HT1080 (cell line): ENCODE data around the gene EHHADH. TPM values are rescaled to one million over a fixed set of nuclear protein-coding genes. Genes with fewer than 3 reads are reported as not detected.
"Not testable (repeated sequence)": the region's sequence is repeated elsewhere in the genome, so short reads cannot be mapped to it uniquely, and the experiment has no call there.

Experiments
- DNase-seq: peaks from one replicate; pipeline ENCODE4 v3.0.0-alpha.2; 2015; ENCODE audit warnings: low read depth
- polyA plus RNA-seq, 2 experiments: library from polyadenylated mRNA; depleted of rRNA; stranded (reverse); fragments of >200 nt; gene quantifications; 2 replicates each; pipeline ENCODE4 v1.2.3, GENCODE V29; 2015
- total RNA-seq: library from RNA; depleted of rRNA; stranded (reverse); fragments of >200 nt; shearing (Covaris generic); gene quantifications from 2 replicates; pipeline ENCODE4 v1.2.3, GENCODE V29; 2014; rRNA removed

The EHHADH gene
- total RNA-seq, result 2.2 and 6.8 TPM in 2 replicates
- 2.1 and 2.8 TPM in 2 replicates for polyA plus RNA-seq (2015; cell fraction: cytosol; rRNA removed)
- polyA plus RNA-seq (2015; cell fraction: nucleus; rRNA removed), result 3.5 and 4.2 TPM in 2 replicates

DNA sequence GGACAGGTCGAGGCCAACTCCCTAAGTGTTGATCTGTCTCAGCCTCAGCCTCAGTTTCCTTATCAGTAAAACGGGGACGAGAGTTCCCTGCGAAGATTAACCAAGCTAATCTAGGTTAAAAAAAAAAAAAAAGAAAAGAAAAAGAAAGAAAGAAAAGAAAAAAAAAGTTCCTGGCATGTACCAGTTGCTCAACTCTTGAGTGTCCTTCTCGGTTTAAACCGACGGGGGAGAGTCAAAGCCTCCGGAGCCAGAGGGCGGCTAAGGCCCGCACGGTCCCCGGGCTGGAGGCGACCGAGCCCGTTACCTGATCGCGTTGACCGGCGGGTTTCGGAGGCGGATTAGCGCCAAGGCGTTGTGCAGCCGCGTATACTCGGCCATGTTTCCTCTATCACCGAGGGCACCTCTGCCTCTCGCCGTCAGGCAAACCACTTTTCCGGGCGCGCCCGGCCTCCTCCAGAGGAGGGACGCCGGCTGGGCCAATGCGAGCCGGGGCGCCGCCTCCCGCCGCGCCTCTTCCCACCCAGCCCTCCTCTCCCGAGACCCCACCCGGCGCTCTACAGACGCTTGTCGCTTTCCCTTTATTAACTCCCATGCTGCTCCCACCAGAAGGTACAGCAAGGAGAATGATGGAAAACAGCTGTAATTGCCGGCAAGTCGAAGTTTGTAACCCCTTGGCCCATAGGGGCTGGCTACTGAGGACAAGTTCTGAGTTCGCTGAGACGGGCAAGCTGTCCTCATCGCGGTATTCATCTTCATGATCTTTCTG, at the start of gene EHHADH:
EHHADH (minus strand) TSS at position 405 of the 766 bp plus-strand sequence; CDS start at position 378, 27 bp downstream.
- DNase-seq, result peak; percentile 84

- not testable (repeated sequence) for DNase-seq
These were observed 46.1 kb upstream of the EHHADH start for GRCh38 chr3:185299918-185300426.

DNA sequence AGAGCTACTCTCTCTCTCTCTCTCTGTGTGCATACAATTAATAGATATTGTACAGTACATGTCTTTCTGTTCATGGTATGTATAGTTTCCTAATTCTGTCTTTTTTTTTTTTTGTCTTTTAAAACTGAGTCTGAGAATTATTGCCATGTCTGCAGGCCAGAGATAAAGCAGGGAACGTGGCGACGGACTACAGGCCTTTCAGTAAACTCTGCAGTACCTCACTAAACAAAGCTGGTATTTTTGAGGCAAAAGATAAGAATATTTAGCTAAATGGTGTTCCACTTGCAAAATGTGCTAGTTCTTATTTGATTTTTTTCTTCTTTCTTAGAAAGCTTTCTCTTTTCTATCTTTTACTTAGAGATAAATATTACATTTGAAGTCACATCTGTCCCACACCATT, 44.0 kb upstream of the EHHADH start:
- DNase-seq, result no peak

DNA sequence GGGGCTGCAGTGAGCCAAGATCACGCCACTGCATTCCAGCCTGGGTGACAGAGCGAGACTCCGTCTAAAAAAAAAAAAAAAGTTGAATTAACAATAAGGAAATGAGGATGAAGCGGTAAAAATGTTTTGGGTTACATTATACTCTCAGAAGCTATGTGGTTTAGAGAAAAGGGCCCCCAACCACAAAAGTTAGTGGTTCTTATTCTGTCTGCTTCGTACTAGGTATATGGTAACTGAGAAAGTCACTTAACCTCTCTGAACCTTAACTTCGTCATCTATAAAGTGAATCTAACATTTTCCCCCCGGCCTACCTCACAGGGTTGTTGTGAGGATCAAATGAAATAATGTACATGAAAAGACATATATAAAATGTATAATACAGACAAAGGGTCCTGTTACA, 38.4 kb upstream of the EHHADH start:
- DNase-seq, result no peak

DNA sequence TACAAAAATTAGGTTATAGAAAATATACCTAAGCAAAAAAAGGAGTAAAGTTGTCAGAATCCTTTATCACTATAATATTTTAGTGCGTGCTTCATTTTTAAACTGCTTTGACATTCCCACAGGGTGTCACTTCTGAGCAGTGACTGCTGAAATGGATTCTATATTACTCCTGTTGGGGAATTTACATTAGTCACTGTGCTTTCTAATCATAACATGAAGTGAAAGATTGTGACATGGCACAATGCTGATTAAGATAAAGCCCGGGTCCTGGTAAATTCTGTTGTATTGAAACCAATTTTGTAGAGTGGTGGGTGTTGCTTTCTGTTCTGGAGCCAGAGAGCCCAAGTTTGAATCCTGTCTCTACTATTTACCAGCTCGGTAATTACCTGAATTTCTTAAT, 36.4 kb upstream of the EHHADH start:
- no peak for DNase-seq

DNA sequence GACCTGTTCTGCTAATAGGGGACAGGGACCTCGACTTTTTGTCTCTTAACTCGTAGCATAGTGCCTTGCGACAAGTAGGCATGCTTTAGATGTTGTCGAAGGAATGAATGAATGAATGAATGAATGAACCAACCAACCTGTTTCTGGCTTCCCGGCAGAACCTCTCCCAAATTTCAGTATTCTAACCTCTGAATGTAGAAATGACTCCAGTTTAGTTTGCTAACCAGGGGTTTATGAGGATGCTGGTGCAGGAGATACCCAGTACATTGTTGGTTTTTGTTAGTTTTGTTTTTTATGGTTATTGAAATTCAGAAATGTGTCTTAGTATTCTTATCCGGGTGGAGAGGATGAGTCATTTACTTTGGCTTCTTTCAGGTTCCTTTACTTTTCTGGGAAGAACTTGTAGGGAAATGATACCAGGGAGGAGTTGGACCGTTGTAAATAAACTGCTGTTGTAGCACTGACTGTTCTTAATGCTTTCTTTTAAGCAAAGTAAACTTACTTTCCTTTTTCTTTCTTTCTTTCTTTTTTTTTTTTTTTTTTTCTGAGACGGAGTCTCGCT, 29.6 kb upstream of the EHHADH start:
- DNase-seq, result peak; percentile 34

- peak; percentile 93 for DNase-seq
These were observed 29.0 kb upstream of the EHHADH start for GRCh38 chr3:185282696-185283373.

DNA sequence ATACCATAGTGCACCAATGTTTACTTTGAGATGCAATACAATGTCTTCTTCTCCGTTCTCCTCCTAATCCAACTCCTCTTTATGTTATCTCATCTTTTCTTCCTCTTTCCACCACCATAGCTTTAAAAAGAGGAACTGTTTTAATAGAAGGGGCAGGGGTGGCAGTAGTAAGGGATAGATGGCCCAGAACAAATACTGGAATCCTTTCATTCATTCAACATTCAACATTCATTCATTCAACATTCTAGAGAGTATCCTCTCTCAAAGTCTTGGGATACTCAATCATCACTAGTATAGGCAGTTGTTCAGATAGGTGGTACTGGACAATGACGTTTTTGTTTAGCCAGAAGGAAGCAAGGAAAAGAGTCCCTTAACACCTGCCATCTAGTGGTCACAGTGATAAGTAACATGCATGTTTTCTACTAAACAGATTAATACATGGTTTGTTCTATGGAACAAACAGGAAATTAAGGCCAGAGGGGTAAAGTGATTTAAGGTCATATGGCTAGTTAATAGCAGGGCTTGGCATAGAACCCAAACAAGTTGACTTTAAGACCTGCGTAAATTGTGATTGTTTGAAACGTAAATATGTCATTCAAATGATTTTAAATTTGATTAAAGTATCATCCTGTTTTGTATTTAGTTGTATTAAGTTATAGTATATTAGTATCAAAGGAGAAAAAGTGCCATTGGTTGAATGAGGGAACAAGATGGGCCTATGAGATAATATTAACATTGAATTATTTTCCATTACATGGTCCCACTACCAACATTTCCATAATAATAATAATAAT, 26.9 kb upstream of the EHHADH start:
- peak; percentile 66 for DNase-seq

DNA sequence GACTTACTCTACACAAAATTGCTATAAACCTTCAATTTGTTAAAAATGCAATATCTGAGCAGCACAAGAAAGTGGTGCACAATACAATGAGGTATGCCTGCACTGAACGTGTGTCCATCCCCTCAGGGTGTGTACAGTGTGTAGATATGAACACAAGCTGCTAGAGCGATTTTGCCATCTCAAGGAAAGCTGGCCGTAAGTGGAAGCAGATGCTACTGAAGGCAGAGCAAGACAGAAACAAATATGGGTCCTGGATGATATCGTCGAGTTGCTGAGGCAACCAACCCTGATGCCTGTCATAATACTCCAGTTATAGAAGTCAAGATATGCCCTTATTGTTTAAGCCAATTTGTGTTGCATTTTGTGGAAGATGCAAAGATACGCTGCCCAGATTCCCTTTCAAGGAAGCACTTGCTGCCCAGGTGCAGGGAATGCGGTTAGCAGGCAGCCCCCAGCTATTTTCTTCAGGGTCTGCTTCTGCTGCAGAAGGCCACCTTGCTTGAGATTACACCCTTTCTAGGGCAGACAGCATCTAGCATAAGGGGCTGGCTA, 25.8 kb upstream of the EHHADH start:
- DNase-seq, result no peak

DNA sequence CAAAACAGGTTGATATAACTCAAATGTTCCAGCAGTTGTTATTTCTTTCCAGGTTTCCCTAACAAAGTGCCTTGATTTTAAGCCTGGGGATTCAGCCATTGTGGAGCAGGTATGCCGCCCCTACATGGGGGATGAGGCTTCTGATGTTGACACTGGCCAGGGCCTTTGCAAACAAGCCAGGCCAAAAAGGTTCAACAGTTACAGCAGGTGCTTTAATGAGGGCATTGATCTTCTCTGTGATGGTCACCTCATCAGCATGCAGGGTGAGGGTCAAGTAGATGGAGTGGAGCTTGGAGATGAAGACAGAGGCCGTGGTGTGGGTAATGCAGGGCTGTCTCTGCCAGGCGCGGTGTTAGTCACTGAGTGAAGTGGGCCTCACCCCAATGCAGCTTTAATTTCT, 22.6 kb upstream of the EHHADH start:
- DNase-seq, result no peak

- no peak for DNase-seq
These were observed 18.2 kb upstream of the EHHADH start for GRCh38 chr3:185272033-185272432.

DNA sequence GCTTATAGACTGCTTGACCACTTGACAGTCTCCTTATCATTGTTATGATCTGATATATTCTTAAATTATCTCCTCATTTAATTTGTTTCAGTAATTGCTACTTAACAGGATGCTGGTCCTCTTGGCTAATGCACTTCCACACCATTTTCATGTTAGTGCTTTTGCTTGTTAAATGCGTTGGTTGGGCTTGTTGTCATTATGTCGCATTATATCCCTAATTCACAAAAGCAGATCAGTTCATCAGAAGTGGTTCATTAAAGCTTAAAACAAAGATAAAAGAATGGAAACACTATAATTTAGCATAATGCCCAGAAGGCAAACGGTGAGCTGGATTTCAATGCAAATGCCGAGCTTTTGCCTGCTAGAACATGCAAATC, 17.1 kb upstream of the EHHADH start:
- no peak for DNase-seq

DNA sequence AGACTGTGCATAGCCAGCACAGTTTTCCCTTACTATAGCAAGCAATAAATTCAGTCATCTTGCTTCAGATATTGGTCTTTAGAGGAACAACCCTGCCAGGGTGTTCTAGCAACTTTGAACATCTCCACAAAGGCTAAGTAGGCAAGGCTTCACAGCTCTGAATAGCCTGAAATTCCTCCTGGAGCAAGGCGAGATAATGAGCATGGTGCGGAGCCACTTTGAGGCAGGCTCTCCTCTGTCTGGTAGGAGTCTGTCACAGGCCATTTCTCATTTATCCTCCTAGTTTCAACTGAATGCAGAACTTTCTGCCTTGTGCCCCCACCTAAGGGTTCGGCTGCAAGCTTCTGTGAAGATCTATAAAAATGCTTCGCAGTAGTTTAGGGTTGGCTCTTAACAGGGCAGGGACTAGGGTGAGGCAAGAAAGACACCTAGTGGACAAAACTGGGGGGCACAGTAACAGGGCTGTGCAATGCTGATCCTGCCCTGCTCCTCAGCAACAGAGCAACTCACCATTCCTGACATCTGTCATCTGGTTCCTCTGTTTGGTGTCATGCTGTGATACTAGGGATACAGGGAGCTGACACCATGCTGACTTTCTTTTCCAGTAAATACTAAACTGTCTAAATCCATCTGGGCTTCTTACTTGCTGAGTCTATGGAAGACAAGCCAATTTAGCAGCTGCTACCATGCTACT, 16.6 kb upstream of the EHHADH start:
- peak; percentile 58 for DNase-seq

DNA sequence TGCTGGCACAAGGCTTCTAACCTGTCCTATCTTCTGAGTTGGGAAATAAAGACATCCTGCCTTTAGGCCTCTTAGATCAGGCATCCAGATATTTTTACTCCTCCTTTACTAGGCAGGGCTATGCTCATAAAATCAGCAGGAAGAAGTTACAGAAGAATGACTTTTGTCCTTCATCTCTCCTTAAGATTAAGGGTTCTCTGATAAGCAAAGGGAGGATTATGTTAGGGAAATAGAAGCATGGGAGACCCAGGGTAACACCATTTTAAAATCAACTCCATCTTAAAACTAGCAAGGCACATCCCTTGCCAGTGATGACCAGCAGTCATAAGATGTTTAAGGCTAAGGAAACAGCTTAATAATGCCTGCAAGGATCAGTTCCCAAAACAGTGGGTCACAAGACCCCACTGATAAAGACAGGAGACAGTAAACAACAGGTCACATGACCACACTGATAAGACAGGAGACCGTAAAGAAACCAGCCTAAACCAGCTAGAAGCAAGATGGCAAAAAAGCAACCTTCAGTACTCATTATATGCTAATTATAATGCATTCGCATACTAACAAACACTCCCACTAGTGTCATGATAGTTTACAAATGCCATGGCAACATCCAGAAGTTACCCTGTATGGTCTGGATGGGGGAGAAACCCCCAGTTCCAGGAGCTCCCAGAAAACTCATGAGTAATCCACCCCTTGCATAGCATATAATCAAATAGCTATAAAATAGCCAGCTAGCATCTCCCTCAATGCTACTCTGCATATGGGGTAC, 14.5 kb upstream of the EHHADH start:
- DNase-seq, result no peak

DNA sequence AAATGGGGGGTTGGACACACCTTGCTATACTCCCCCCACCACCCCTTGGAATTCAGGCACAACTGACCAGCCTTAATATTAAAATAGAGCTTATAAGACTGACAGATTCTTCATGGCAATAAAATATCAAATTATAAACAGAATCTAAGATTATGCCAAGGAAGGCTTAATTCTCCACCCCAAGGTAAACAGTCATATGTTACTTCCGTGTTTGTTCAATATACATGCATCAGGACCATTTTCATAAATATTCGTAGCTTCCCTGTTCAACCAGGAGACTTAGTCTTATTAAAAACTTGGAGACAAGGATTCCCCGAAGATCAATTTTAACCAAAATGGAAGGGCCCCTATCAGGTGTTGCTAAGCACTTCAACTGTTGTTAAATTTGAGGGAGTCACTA, 13.3 kb upstream of the EHHADH start:
- DNase-seq, result no peak

DNA sequence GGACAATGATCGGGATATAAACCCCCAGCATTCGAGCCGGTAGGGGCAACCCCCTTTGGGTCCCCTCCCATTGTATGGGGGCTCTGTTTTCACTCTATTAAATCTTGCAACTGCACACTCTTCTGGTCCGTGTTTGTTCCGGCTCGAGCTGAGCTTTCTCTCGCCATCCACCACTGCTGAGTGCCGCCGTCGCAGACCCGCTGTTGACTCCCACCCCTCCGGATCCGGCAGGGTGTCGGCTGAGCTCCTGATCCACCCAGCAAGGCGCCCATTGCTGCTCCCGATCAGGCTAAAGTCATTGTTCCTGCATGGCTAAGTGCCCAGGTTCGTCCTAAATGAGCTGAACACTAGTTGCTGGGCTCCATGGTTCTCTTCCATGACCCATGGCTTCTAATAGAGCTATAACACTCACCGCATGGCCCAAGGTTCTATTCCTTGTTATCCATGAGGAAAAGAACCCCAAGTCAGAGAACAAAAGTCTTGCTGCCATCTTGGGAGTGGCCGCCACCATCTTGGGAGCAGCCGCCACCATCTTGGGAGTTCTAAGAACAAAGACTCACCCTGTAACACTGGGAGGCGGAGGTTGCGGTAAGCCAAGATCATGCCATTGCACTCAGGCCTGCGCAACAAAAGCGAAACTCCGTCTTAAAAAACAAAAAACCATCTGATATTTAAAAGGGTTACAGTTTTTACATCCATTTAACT, 11.2 kb upstream of the EHHADH start:
- DNase-seq, result no peak

- DNase-seq, result no peak
These were observed 9.6 kb upstream of the EHHADH start for GRCh38 chr3:185263423-185263822.

- no peak for DNase-seq
These were observed 3.5 kb upstream of the EHHADH start for GRCh38 chr3:185257334-185257733.

DNA sequence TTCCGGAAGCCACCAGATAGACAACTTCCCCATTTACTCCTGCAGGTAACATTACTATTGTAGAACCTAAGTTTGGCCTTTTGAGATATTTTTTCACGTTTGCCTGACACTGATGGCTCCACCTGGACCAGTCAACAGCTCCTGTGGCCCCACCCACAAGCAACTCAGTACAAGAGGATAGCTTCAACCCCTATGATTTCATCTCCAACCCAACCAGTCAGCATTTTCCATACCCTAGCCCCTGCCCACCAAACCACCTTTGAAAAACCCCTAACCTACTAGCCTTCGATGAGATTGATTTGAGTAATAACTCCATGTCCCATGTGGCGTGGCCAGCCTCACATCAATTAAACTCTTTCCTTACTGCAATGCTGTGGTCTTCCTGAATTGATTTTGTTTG, 950 bp upstream of the EHHADH start:
- DNase-seq, result no peak
